Nephron (organoid): ENCODE results near the gene ZBTB16.

Source experiments
- H3K27ac Mint-ChIP-seq, 3 experiments: 2 replicates each; pipeline ENCODE4 v1.8.0; 2020; ENCODE audit warnings: mixed read lengths in 3 of 3, mild to moderate bottlenecking in 2 of 3, moderate library complexity in 1 of 3
- H3K27me3 Mint-ChIP-seq: 2 replicates; pipeline ENCODE4 v1.8.0; 2021; ENCODE audit warnings: low read depth, mild to moderate bottlenecking, moderate library complexity, mixed read lengths
- H3K36me3 Mint-ChIP-seq: 2 replicates; pipeline ENCODE4 v1.8.0; 2020; ENCODE audit warnings: low read depth, mixed read lengths
- H3K4me1 Mint-ChIP-seq: 2 replicates; pipeline ENCODE4 v1.8.0; 2020; ENCODE audit warnings: mixed read lengths
- H3K4me3 Mint-ChIP-seq, 3 experiments: 2 replicates each; pipeline ENCODE4 v1.8.0; 2020; ENCODE audit warnings: mild to moderate bottlenecking in 3 of 3, mixed read lengths in 3 of 3, moderate library complexity in 2 of 3
- H3K9me3 Mint-ChIP-seq: 2 replicates; pipeline ENCODE4 v1.8.0; 2020; ENCODE audit warnings: mixed read lengths
- CTCF ChIP-seq, 3 experiments: fragments of 200-600 bp; sonication (generic); IDR thresholded peaks; one replicate each; pipeline ENCODE4 v1.5.0; 2021; ENCODE audit warnings: antibody characterized with exemption in 3 of 3; ENCODE audit not compliant: unreplicated experiment in 3 of 3

ZBTB16 gene

GRCh38 chr11:114082415-114082748 lies 22.9 kb downstream of the ZBTB16 start:
- Mint-ChIP-seq H3K4me3 (no peak overlapping the region), H3K27ac (no peak overlapping the region), H3K9me3 (no peaks in the 10 kb centered on the region), H3K27me3 (peaks cover 62% of the 10 kb centered on the region), H3K4me1 (peaks cover 47% of the 10 kb centered on the region), H3K36me3 (no peaks in the 10 kb centered on the region)
- TF ChIP-seq CTCF (IDR thresholded peaks at IDR 0.05; ENCODE audit: unreplicated experiment in 3 of 3), result no peak

GRCh38 chr11:114082767-114083181 lies 23.3 kb downstream of the ZBTB16 start:
- no peak for TF ChIP-seq CTCF (IDR thresholded peaks at IDR 0.05; ENCODE audit: unreplicated experiment in 3 of 3)
- Mint-ChIP-seq H3K9me3 (no peaks in the 10 kb centered on the region), H3K36me3 (no peaks in the 10 kb centered on the region), H3K27me3 (peaks cover 60% of the 10 kb centered on the region), H3K27ac (no peak overlapping the region), H3K4me3 (no peak overlapping the region), H3K4me1 (peaks cover 46% of the 10 kb centered on the region)

GRCh38 chr11:114083391-114084252 lies 24.1 kb downstream of the ZBTB16 start:
- Mint-ChIP-seq H3K27ac (no peak overlapping the region), H3K9me3 (no peaks in the 10 kb centered on the region), H3K4me1 (peaks cover 41% of the 10 kb centered on the region), H3K36me3 (no peaks in the 10 kb centered on the region), H3K27me3 (peaks cover 56% of the 10 kb centered on the region), H3K4me3 (no peak overlapping the region)
- no peak for TF ChIP-seq CTCF (IDR thresholded peaks at IDR 0.05; ENCODE audit: unreplicated experiment in 3 of 3)

- H3K27ac Mint-ChIP-seq, result no peak overlapping the region
- TF ChIP-seq CTCF (IDR thresholded peaks at IDR 0.05; ENCODE audit: unreplicated experiment in 3 of 3), result no peak
- no peaks in the 10 kb centered on the region for H3K9me3 Mint-ChIP-seq
- H3K36me3 Mint-ChIP-seq, result no peaks in the 10 kb centered on the region
- no peak overlapping the region for H3K4me3 Mint-ChIP-seq
- peaks cover 39% of the 10 kb centered on the region for H3K4me1 Mint-ChIP-seq
- H3K27me3 Mint-ChIP-seq, result peaks cover 54% of the 10 kb centered on the region
Measured at GRCh38 chr11:114084414-114084813, 24.9 kb downstream of the ZBTB16 start.

- Mint-ChIP-seq H3K36me3 (no peaks in the 10 kb centered on the region), H3K9me3 (no peaks in the 10 kb centered on the region), H3K27me3 (peaks cover 51% of the 10 kb centered on the region), H3K27ac (no peak overlapping the region), H3K4me3 (no peak overlapping the region), H3K4me1 (peaks cover 24% of the 10 kb centered on the region)
- TF ChIP-seq CTCF (IDR thresholded peaks at IDR 0.05; ENCODE audit: unreplicated experiment in 3 of 3), result no peak
Measured at GRCh38 chr11:114085965-114086793, 26.7 kb downstream of the ZBTB16 start.
